IMR-90 (cell line): Measurements from ENCODE around the gene CPT1A. TPM values are rescaled to one million over a fixed set of nuclear protein-coding genes. Genes with fewer than 3 reads are reported as not detected.

Source experiments
- ATAC-seq: fragments of 200-7000 bp; cut with Tn5 transposase; 2 replicates; pipeline ENCODE4 v1.9.1; 2020; ENCODE audit warnings: low read depth, mild to moderate bottlenecking, moderate library complexity
- BruUV-seq: library from RNA; stranded (reverse); fragments of 400-500 nt; replicated peaks from 2 replicates; lab custom pipeline; 2021; lab: Mats Ljungman, UMichigan
- CTCF ChIA-PET: fragments of 300-600 bp; formaldehyde crosslinking; extraction: SDS; loops from one replicate; lab custom pipeline; 2021; ENCODE audit warnings: antibody characterized with exemption; lab: Yijun Ruan, JAX
- POLR2A ChIA-PET: fragments of 300-600 bp; sonication (Branson Sonifier 250); formaldehyde crosslinking; loops from one replicate; lab custom pipeline; 2022; ENCODE audit warnings: antibody characterized with exemption; ENCODE audit not compliant: unreplicated experiment; lab: Charles Lee
- DNase-seq: peaks from one replicate; pipeline ENCODE4 v3.0.0; 2013
- H2AFZ ChIP-seq: replicated peaks from 2 replicates; pipeline ENCODE3; 2013; ENCODE audit warnings: low read length, mild to moderate bottlenecking; ENCODE audit not compliant: poor library complexity
- H2AK5ac ChIP-seq: 2 replicates; pipeline ENCODE4 v1.6.1; 2013; ENCODE audit warnings: low read depth, low read length, inconsistent platforms
- H2AK9ac ChIP-seq: replicated peaks from 2 replicates; pipeline ENCODE3; 2013; ENCODE audit warnings: mild to moderate bottlenecking, low read depth, low read length, moderate library complexity; ENCODE audit not compliant: poor library complexity
- H2BK120ac ChIP-seq: 2 replicates; pipeline ENCODE4 v1.6.1; 2013; ENCODE audit warnings: low read depth, low read length, inconsistent platforms
- H2BK15ac ChIP-seq: 3 replicates; pipeline ENCODE4 v1.6.1; 2013; ENCODE audit warnings: low read depth, low read length, inconsistent platforms
- H2BK20ac ChIP-seq: 2 replicates; pipeline ENCODE4 v1.6.1; 2013; ENCODE audit warnings: low read depth, mild to moderate bottlenecking, inconsistent platforms, low read length, moderate library complexity
- H2BK5ac ChIP-seq: 2 replicates; pipeline ENCODE4 v1.6.1; 2013; ENCODE audit warnings: mild to moderate bottlenecking, low read depth, low read length, inconsistent platforms; ENCODE audit not compliant: poor library complexity, severe bottlenecking
- H3K14ac ChIP-seq: replicated peaks from 2 replicates; pipeline ENCODE4 v1.6.1; 2013; ENCODE audit warnings: low read depth, low read length, inconsistent platforms
- H3K18ac ChIP-seq: 2 replicates; pipeline ENCODE4 v1.6.1; 2013; ENCODE audit warnings: low read depth, low read length, control low read depth
- H3K23ac ChIP-seq: 2 replicates; pipeline ENCODE4 v1.6.1; 2013; ENCODE audit warnings: low read depth, low read length, inconsistent platforms
- H3K27ac ChIP-seq: 2 replicates; pipeline ENCODE4 v1.5.1; 2013; ENCODE audit warnings: mild to moderate bottlenecking, control low read depth, low read length; ENCODE audit not compliant: insufficient read depth
- H3K27me3 ChIP-seq: 2 replicates; pipeline ENCODE4 v1.6.1; 2013; ENCODE audit warnings: low read length; ENCODE audit not compliant: control insufficient read depth, insufficient read depth
- H3K36me3 ChIP-seq: 2 replicates; pipeline ENCODE4 v1.6.1; 2013; ENCODE audit warnings: low read length, mixed read lengths; ENCODE audit not compliant: control insufficient read depth, insufficient read depth
- H3K4ac ChIP-seq: 2 replicates; pipeline ENCODE4 v1.6.1; 2013; ENCODE audit warnings: low read depth, low read length, inconsistent platforms
- H3K4me1 ChIP-seq: 2 replicates; pipeline ENCODE4 v1.6.1; 2013; ENCODE audit warnings: low read length, mixed read lengths; ENCODE audit not compliant: control insufficient read depth, insufficient read depth
- H3K4me2 ChIP-seq: 2 replicates; pipeline ENCODE4 v1.6.1; 2013; ENCODE audit warnings: low read depth, mild to moderate bottlenecking, control low read depth, low read length, moderate library complexity
- H3K4me3 ChIP-seq: 2 replicates; pipeline ENCODE4 v1.5.1; 2013; ENCODE audit warnings: low read depth, mild to moderate bottlenecking, control low read depth, low read length, moderate library complexity; ENCODE audit not compliant: insufficient read depth
- H3K56ac ChIP-seq: 2 replicates; pipeline ENCODE4 v1.6.1; 2013; ENCODE audit warnings: low read length, inconsistent platforms; ENCODE audit not compliant: insufficient read depth; ENCODE audit errors: extremely low read depth
- H3K79me1 ChIP-seq, 2 experiments: 2 replicates each; pipeline ENCODE4 v1.6.1; 2013; ENCODE audit warnings: low read length in 2 of 2, inconsistent platforms in 1 of 2, low read depth in 1 of 2
- H3K9ac ChIP-seq: 2 replicates; pipeline ENCODE4 v1.6.1; 2013; ENCODE audit warnings: low read depth, low read length, control low read depth
- H3K9me1 ChIP-seq: 2 replicates; pipeline ENCODE4 v1.6.1; 2013; ENCODE audit warnings: low read length, inconsistent platforms; ENCODE audit not compliant: insufficient read depth
- H3K9me3 ChIP-seq: 2 replicates; pipeline ENCODE4 v1.6.1; 2013; ENCODE audit warnings: low read length; ENCODE audit not compliant: control insufficient read depth, insufficient read depth
- H4K20me1 ChIP-seq: 2 replicates; pipeline ENCODE4 v1.6.1; 2013; ENCODE audit warnings: low read length, inconsistent platforms; ENCODE audit not compliant: insufficient read depth
- H4K5ac ChIP-seq: 2 replicates; pipeline ENCODE4 v1.6.1; 2013; ENCODE audit warnings: mild to moderate bottlenecking, low read depth, low read length, control low read depth
- H4K8ac ChIP-seq, 2 experiments: 2 replicates each; pipeline ENCODE4 v1.6.1; 2013; ENCODE audit warnings: low read depth in 2 of 2, low read length in 2 of 2, control low read depth in 1 of 2, inconsistent platforms in 1 of 2
- H4K91ac ChIP-seq: 2 replicates; pipeline ENCODE4 v1.6.1; 2013; ENCODE audit warnings: low read depth, low read length, inconsistent platforms; ENCODE audit not compliant: insufficient read depth
- BHLHE40 ChIP-seq: fragments of 150-350 bp; IDR thresholded peaks from 2 replicates; pipeline ENCODE4 v1.6.1; 2016; ENCODE audit warnings: mild to moderate bottlenecking, low read depth, low read length
- CEBPB ChIP-seq: IDR thresholded peaks from 2 replicates; pipeline ENCODE4 v1.6.1; 2012; ENCODE audit warnings: low read depth, low read length, improper control_type of control experiment
- CHD1 ChIP-seq: IDR thresholded peaks from 2 replicates; pipeline ENCODE4 v1.6.1; 2012; ENCODE audit warnings: low read depth, low read length, improper control_type of control experiment
- CTCF ChIP-seq: conservative IDR thresholded peaks from 2 replicates; pipeline ENCODE4 v1.5.1; 2012; ENCODE audit warnings: mild to moderate bottlenecking, low read depth, low read length, improper control_type of control experiment
- ELK1 ChIP-seq: fragments of 150-350 bp; IDR thresholded peaks from 2 replicates; pipeline ENCODE4 v1.6.1; 2016; ENCODE audit warnings: low read depth, mild to moderate bottlenecking, low read length, moderate library complexity, borderline replicate concordance
- FOS ChIP-seq: fragments of 150-350 bp; IDR thresholded peaks from 2 replicates; pipeline ENCODE4 v1.6.1; 2016; ENCODE audit warnings: low read depth, low read length
- MAFK ChIP-seq: IDR thresholded peaks from 2 replicates; pipeline ENCODE4 v1.6.1; 2012; ENCODE audit warnings: low read depth, low read length, improper control_type of control experiment
- MAZ ChIP-seq: IDR thresholded peaks from 2 replicates; pipeline ENCODE4 v1.6.1; 2012; ENCODE audit warnings: low read depth, mild to moderate bottlenecking, low read length, improper control_type of control experiment, moderate library complexity, borderline replicate concordance
- MXI1 ChIP-seq: IDR thresholded peaks from 2 replicates; pipeline ENCODE4 v1.6.1; 2012; ENCODE audit warnings: low read depth, mild to moderate bottlenecking, low read length, moderate library complexity, borderline replicate concordance
- NFE2L2 ChIP-seq: fragments of 150-350 bp; IDR thresholded peaks from 2 replicates; pipeline ENCODE4 v1.6.1; 2016; ENCODE audit warnings: low read depth, mild to moderate bottlenecking, low read length
- POLR2A ChIP-seq: IDR thresholded peaks from 2 replicates; pipeline ENCODE4 v1.6.1; 2012; ENCODE audit warnings: mild to moderate bottlenecking, low read depth, low read length
- RAD21 ChIP-seq: IDR thresholded peaks from 2 replicates; pipeline ENCODE4 v1.6.1; 2012; ENCODE audit warnings: low read length, improper control_type of control experiment
- RCOR1 ChIP-seq: IDR thresholded peaks from 2 replicates; pipeline ENCODE4 v1.6.1; 2012; ENCODE audit warnings: mild to moderate bottlenecking, low read length, improper control_type of control experiment; ENCODE audit not compliant: insufficient replicate concordance
- SMC3 ChIP-seq: fragments of 150-350 bp; IDR thresholded peaks from 2 replicates; pipeline ENCODE4 v1.6.1; 2016; ENCODE audit warnings: low read depth, mild to moderate bottlenecking, antibody characterized with exemption, low read length, moderate library complexity
- USF2 ChIP-seq: fragments of 150-350 bp; IDR thresholded peaks from 2 replicates; pipeline ENCODE4 v1.6.1; 2017; ENCODE audit warnings: mild to moderate bottlenecking, antibody characterized with exemption, low read length, low read depth
- WGBS, 2 experiments: methylation state at CpG; one replicate each; pipeline versions ENCODE4 v1.1.5 to v1.1.7; 2013; ENCODE audit warnings: missing lambda C conversion rate in 2 of 2; ENCODE audit not compliant: insufficient read length in 1 of 2; ENCODE audit errors: extremely low coverage in 2 of 2; 5-methylcytosine and 5-hydroxymethylcytosine counted together
- dilution Hi-C: fragments of 300-500 bp; cut with HindIII; formaldehyde crosslinking; loops from one replicate; pipeline ENCODE4 v1.14.3; 2018; ENCODE audit warnings: low sequenced_read_pairs; ENCODE audit not compliant: unreplicated experiment
- in situ Hi-C: fragments of 300-500 bp; cut with MboI; formaldehyde crosslinking; loops from 3 replicates; pipeline ENCODE4 v1.14.3; 2019; ENCODE audit warnings: low sequenced_read_pairs, inconsistent platforms, mixed read lengths
- intact Hi-C: fragments of 100-400 bp; cut with micrococcal nuclease; formaldehyde crosslinking; loops from 2 replicates; pipeline ENCODE4 v1.10.0; 2022
- polyA plus RNA-seq, 3 experiments: library from polyadenylated mRNA; depleted of rRNA; stranded (reverse); fragments of >200 nt; gene quantifications; 2 replicates each; pipeline ENCODE4 v1.2.3, GENCODE V29; 2012; ENCODE audit warnings: low replicate concordance in 1 of 3
- total RNA-seq: library from RNA; depleted of rRNA; stranded (reverse); fragments of >200 nt; gene quantifications from 2 replicates; pipeline ENCODE4 v1.2.3, GENCODE V29; 2012

The CPT1A gene
- total and polyA plus RNA-seq, 2 of the 4 experiments (the other 2 are of a cell fraction): 15.4 to 21.3 TPM

- in situ Hi-C loops: no loop called here
These were observed 77.6 kb downstream of the CPT1A start for GRCh38 chr11:68763926-68764657.

More at GRCh38 chr11:68763926-68764657, 77.6 kb downstream of the CPT1A start:
- H3K9me3 ChIP-seq: no peaks in the 10 kb centered on the region
- H3K18ac ChIP-seq: no peak overlapping the region
- no peaks in the 10 kb centered on the region for H3K9me1 ChIP-seq
- ATAC-seq (no peak; the same call in 1 of the 2 replicates), DNase-seq (no peak)
- WGBS, 2 experiments: 89% methylated on average over 7 of the region's 14 CpGs; no CpG with 5 or more reads in 1 of the 2 experiments
- no peak overlapping the region for H4K8ac ChIP-seq
- H2BK120ac ChIP-seq: no peak overlapping the region
- no peak overlapping the region for H3K4ac ChIP-seq
- H2AK9ac ChIP-seq: no peak overlapping the region
- TF ChIP-seq MAFK (no peak), FOS (no peak), RCOR1 (no peak), CTCF (no peak), MXI1 (no peak), SMC3 (no peak), CHD1 (no peak), POLR2A (no peak), BHLHE40 (no peak), ELK1 (no peak), NFE2L2 (no peak), USF2 (no peak), RAD21 (no peak), MAZ (no peak), CEBPB (no peak)
- H2BK15ac ChIP-seq: no peak overlapping the region
- H4K20me1 ChIP-seq: no peaks in the 10 kb centered on the region
- H2BK5ac ChIP-seq: no peak overlapping the region
- no peak overlapping the region for H3K4me3 ChIP-seq
- no peaks in the 10 kb centered on the region for H3K4me1 ChIP-seq
- no peak overlapping the region for H3K9ac ChIP-seq
- H2BK20ac ChIP-seq: no peak overlapping the region
- ChIA-PET POLR2A (no interaction called here), CTCF (interaction anchor here (0.7 kb wide), 1 partner anchor 11 kb away, joined by 5 read pairs; no protein-coding TSS in a partner anchor)
- intact Hi-C loops: no loop called here
- H2AFZ ChIP-seq: no peak overlapping the region
- H3K27me3 ChIP-seq: no peaks in the 10 kb centered on the region
- no peaks in the 10 kb centered on the region for H3K79me1 ChIP-seq
- no peak overlapping the region for H4K5ac ChIP-seq
- no TSS peak for BruUV-seq
- no peak overlapping the region for H3K27ac ChIP-seq
- no peak overlapping the region for H3K14ac ChIP-seq
- no peak overlapping the region for H4K91ac ChIP-seq
- H2AK5ac ChIP-seq: no peak overlapping the region
- peaks cover 36% of the 10 kb centered on the region for H3K36me3 ChIP-seq
- no peak overlapping the region for H3K4me2 ChIP-seq
- no peak overlapping the region for H3K23ac ChIP-seq
- H3K56ac ChIP-seq: no peak overlapping the region
- dilution Hi-C loops: no loop called here
